Smooth muscle cell (in vitro differentiated cells): ENCODE results near the gene DNAJC7. TPM values are rescaled to one million over a fixed set of nuclear protein-coding genes. Genes with fewer than 3 reads are reported as not detected.

Source experiments
- DNase-seq: peaks from one replicate; lab custom pipeline; 2025; ENCODE audit not compliant: unreplicated experiment; lab: John Stamatoyannopoulos, UW
- H2AFZ ChIP-seq: fragments of 200-600 bp; sonication (generic); 2 replicates; pipeline ENCODE4 v1.6.0; 2016; ENCODE audit warnings: antibody characterized with exemption, low read depth, mild to moderate bottlenecking
- H3F3A ChIP-seq: fragments of 200-600 bp; sonication (generic); 2 replicates; pipeline ENCODE4 v1.6.0; 2017; ENCODE audit warnings: antibody characterized with exemption, low read depth
- H3K27ac ChIP-seq: fragments of 200-600 bp; sonication (generic); 2 replicates; pipeline ENCODE4 v1.5.1; 2016; ENCODE audit warnings: low read depth, mild to moderate bottlenecking
- H3K27me3 ChIP-seq: fragments of 200-600 bp; sonication (generic); 2 replicates; pipeline ENCODE4 v1.6.1; 2016; ENCODE audit warnings: low read depth, mild to moderate bottlenecking
- H3K36me3 ChIP-seq: fragments of 200-600 bp; sonication (generic); 2 replicates; pipeline ENCODE4 v1.5.1; 2016; ENCODE audit warnings: low read depth
- H3K4me1 ChIP-seq: fragments of 200-600 bp; sonication (generic); 2 replicates; pipeline ENCODE4 v1.5.1; 2016; ENCODE audit warnings: low read depth
- H3K4me2 ChIP-seq: fragments of 200-600 bp; sonication (generic); 2 replicates; pipeline ENCODE4 v1.6.0; 2016; ENCODE audit warnings: mild to moderate bottlenecking
- H3K4me3 ChIP-seq: fragments of 200-600 bp; sonication (generic); 2 replicates; pipeline ENCODE4 v1.5.1; 2016; ENCODE audit warnings: mild to moderate bottlenecking
- H3K79me2 ChIP-seq: fragments of 200-600 bp; sonication (generic); 2 replicates; pipeline ENCODE4 v1.6.0; 2016; ENCODE audit warnings: low read depth, mild to moderate bottlenecking
- H3K9ac ChIP-seq: fragments of 200-600 bp; sonication (generic); 2 replicates; pipeline ENCODE4 v1.6.0; 2016; ENCODE audit warnings: low read depth
- H3K9me3 ChIP-seq: fragments of 200-600 bp; sonication (generic); replicated peaks from 2 replicates; pipeline ENCODE4 v1.5.1; 2016; ENCODE audit warnings: low read depth
- H4K20me1 ChIP-seq: fragments of 200-600 bp; sonication (generic); 2 replicates; pipeline ENCODE4 v1.6.0; 2016; ENCODE audit warnings: low read depth
- WGBS: methylation state at CpG from one replicate; pipeline ENCODE4 v1.1.7; 2016; ENCODE audit warnings: low lambda C conversion rate; 5-methylcytosine and 5-hydroxymethylcytosine counted together
- polyA plus RNA-seq: library from polyadenylated mRNA; unstranded; fragments of >200 nt; fragmentation: Nextera tagmentation; extraction: Ambion mirVana; gene quantifications from 2 replicates; pipeline ENCODE4 v1.2.1, GENCODE V29; 2016
- total RNA-seq: library from RNA; depleted of rRNA; stranded (reverse); fragments of >200 nt; gene quantifications from 2 replicates; pipeline ENCODE4 v1.2.3, GENCODE V29; 2014
- TF ChIP-seq, protein P1 (sequence below): fragments of 200-600 bp; sonication (generic); IDR thresholded peaks from 2 replicates; pipeline ENCODE4 v1.5.1; 2017; ENCODE audit warnings: borderline replicate concordance, mild to moderate bottlenecking, antibody characterized with exemption; ENCODE audit not compliant: insufficient read depth, poor library complexity, severe bottlenecking

Gene DNAJC7
- total and polyA plus RNA-seq, 2 experiments from 2014 or later = 44.5 to 44.7 TPM

DNA sequence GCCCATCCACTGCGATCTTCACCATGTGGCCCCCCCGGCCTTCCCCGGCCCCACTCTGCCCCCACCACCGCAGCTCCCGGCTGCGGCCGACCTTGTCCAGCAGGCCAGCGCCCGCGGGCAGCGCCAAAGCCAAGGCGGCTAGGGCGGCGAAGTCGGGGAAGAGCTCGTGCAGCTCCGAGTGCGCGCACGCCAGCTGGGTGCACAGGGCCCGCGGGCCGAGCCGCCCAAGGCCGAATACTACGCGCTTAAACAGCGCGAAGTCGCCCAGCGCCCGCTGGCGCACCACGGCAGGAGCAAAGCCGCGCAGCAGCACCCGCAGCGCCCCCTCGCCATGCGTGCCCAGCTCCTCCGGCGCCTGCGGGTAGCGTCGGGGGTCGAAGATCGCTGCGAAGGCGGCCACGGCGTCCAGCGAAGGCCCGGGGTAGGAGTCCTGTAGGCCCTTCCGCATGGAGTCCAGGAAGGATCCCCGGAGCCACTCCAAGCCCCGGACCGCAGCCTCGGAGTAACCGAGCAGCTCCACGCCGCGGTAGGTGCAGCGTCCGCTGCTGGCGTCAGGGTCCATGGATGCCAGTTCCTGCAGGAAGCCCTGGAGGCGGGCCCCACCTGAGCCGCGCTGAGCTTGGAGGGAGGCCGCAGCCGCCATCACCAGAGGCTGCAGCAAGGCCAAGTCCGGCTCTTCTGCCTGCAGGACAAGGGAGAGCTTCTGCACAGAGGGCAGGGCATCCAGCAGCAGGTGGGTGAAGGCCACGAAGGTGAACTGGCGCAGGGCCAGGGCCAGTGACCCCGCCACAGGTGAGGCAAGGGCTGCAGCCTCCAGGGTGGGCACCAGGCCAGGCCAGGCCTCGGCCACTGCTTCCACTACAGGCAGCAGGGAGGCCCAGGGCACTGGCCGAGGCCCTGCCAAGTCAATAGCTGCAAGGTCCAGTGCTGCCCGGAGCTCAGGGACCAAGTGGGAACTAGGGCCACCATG, 22.8 kb upstream of the DNAJC7 start:
- Histone ChIP-seq H3K27me3 (no peaks in the 10 kb centered on the region), H4K20me1 (no peaks in the 10 kb centered on the region), H3K4me2 (no peak overlapping the region), H2AFZ (no peak overlapping the region), H3K4me3 (no peak overlapping the region), H3K79me2 (no peaks in the 10 kb centered on the region), H3F3A (no peaks in the 10 kb centered on the region), H3K9ac (no peak overlapping the region), H3K9me3 (no peaks in the 10 kb centered on the region), H3K4me1 (peaks cover 5% of the 10 kb centered on the region), H3K27ac (no peak overlapping the region), H3K36me3 (no peaks in the 10 kb centered on the region)
- TF ChIP-seq, protein P1, sequence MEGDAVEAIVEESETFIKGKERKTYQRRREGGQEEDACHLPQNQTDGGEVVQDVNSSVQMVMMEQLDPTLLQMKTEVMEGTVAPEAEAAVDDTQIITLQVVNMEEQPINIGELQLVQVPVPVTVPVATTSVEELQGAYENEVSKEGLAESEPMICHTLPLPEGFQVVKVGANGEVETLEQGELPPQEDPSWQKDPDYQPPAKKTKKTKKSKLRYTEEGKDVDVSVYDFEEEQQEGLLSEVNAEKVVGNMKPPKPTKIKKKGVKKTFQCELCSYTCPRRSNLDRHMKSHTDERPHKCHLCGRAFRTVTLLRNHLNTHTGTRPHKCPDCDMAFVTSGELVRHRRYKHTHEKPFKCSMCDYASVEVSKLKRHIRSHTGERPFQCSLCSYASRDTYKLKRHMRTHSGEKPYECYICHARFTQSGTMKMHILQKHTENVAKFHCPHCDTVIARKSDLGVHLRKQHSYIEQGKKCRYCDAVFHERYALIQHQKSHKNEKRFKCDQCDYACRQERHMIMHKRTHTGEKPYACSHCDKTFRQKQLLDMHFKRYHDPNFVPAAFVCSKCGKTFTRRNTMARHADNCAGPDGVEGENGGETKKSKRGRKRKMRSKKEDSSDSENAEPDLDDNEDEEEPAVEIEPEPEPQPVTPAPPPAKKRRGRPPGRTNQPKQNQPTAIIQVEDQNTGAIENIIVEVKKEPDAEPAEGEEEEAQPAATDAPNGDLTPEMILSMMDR = no peak
- DNase-seq = no peak
- WGBS = 95% methylated on average over 60 of the region's 77 CpGs

- Histone ChIP-seq H3K36me3 (no peaks in the 10 kb centered on the region), H3K27me3 (no peaks in the 10 kb centered on the region), H3K4me1 (peaks cover 5% of the 10 kb centered on the region), H4K20me1 (no peaks in the 10 kb centered on the region), H3K9me3 (no peaks in the 10 kb centered on the region), H3K79me2 (no peaks in the 10 kb centered on the region), H3K27ac (no peak overlapping the region), H3K9ac (no peak overlapping the region), H3K4me2 (no peak overlapping the region), H3F3A (no peaks in the 10 kb centered on the region), H2AFZ (no peak overlapping the region), H3K4me3 (no peak overlapping the region)
- no peak for DNase-seq
- WGBS = 80% methylated on average over 5 of the region's 5 CpGs
- TF ChIP-seq, protein P1 = no peak
Measured at GRCh38 chr17:42038221-42038973, 21.2 kb upstream of the DNAJC7 start.

- no peak for DNase-seq
- no peak overlapping the region for H3K4me2 ChIP-seq
- H3K27ac ChIP-seq = no peak overlapping the region
- 74% methylated on average over 5 of the region's 6 CpGs for WGBS
- H3K9ac ChIP-seq = no peak overlapping the region
- no peak overlapping the region for H2AFZ ChIP-seq
- no peak overlapping the region for H3K4me3 ChIP-seq
- no peaks in the 10 kb centered on the region for H3K36me3 ChIP-seq
- H3K4me1 ChIP-seq = peaks cover 5% of the 10 kb centered on the region
- no peaks in the 10 kb centered on the region for H3K27me3 ChIP-seq
- no peaks in the 10 kb centered on the region for H4K20me1 ChIP-seq
- H3K9me3 ChIP-seq = no peaks in the 10 kb centered on the region
- TF ChIP-seq, protein P1 = no peak
- H3F3A ChIP-seq = no peaks in the 10 kb centered on the region
- H3K79me2 ChIP-seq = no peaks in the 10 kb centered on the region
Measured at GRCh38 chr17:42034059-42034458, 16.8 kb upstream of the DNAJC7 start.
